Stimulated activated CD8-positive, alpha-beta memory T cell treated with anti-CD3 and anti-CD28 coated beads, Interleukin-12 subunit alpha, Interleukin-12 subunit beta, amount 100 ng/mL, for 24 hours (primary cell): ENCODE data around the gene ATIC.
"Not testable (repeated sequence)": the region's sequence is repeated elsewhere in the genome, so short reads cannot be mapped to it uniquely, and the experiment has no call there.

ENCODE experiments used
- DNase-seq: peaks from one replicate; pipeline ENCODE4 v3.0.0-alpha.2; 2020; ENCODE audit errors: extremely low read depth

Gene ATIC

GRCh38 chr2:215315301-215315700 lies 3.4 kb downstream of the ATIC start:
- DNase-seq: no peak

GRCh38 chr2:215316336-215316735 lies 4.5 kb downstream of the ATIC start:
- DNase-seq: no peak

GRCh38 chr2:215319500-215319899 lies 7.6 kb downstream of the ATIC start:
- DNase-seq: no peak

GRCh38 chr2:215320102-215320501 lies 8.2 kb downstream of the ATIC start:
- DNase-seq: no peak

GRCh38 chr2:215320679-215321078 lies 8.8 kb downstream of the ATIC start:
- no peak for DNase-seq

DNA sequence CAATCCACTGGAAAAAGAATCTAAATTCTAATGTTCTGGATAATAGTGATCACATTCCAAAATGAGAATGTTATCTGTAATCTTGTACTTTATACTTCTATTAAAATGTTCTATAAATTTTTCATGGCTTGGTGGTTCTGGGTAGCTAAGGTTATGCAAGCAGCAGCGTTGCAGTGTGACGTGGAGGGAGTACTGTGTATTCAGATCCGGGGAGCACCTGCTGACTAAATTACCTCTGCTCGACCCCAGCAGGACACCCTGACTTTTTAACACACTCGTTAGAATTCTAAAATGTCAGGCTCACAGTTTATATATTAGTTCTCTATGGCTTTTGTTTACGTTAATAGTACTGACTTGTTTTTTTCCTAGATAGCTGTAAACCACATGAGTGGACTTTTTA lies 13.0 kb downstream of the ATIC start:
- DNase-seq: no peak

DNA sequence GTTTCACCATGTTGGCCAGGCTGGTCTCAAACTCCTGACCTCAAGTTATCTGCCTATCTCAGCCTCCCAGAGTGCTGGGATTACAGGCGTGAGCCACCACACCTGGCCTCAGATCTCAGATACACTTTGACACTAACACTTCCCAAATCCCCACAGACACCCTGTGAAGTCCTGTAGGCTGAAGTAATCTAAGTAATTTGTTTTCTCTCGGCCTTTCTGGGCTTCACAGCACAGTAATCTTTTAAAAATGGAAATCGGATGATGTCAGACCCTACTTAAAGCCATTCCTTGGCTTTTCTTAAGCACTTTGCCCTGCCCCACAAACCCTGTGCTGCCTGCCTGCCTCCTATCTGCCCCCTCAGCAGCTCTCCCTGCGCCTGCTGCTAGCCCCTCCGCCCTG lies 16.2 kb downstream of the ATIC start:
- no peak for DNase-seq

- DNase-seq: no peak
Observed at GRCh38 chr2:215332872-215333595, 21.2 kb downstream of the ATIC start.

- no peak for DNase-seq
Observed at GRCh38 chr2:215338883-215339679, 27.2 kb downstream of the ATIC start.

DNA sequence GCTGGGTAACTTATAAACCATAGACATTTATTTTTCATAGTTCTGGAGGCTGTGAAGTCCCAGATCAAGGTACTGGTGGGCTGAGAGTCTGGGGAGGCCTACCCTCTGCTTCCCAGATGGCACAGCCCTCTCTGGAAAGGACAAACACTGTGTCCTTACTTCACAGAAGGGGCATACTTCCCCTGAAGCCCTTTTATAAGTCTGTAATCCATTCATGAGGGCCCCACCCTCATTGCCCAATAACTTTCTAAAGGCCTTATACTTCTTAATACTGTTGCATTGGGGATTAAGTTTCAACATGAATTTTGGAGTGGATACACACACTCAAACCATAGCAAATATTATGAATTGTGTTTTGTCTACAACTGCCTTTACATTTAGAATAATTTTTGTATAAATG lies 36.0 kb downstream of the ATIC start:
- no peak for DNase-seq

DNA sequence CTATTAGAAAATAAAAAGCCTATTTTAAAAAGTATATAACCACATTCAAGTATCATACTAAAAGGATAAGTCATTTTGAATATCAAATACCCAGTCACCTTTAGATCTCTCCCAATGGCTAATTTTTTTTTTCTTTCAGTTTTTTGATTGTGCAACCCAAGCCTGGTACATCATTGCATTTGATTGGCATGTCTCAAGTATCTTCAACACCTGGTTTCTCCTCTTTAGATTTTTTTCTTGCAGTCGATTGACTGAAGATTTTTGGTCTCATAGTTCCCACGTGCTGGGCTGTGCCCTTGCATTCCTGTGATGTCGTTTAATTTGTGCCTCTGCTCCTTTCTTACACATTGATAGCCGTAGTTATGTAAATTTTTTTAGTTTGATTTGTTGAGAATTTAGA lies 40.7 kb downstream of the ATIC start:
- DNase-seq: no peak

GRCh38 chr2:215354771-215355695 lies 43.2 kb downstream of the ATIC start:
- no peak for DNase-seq

DNA sequence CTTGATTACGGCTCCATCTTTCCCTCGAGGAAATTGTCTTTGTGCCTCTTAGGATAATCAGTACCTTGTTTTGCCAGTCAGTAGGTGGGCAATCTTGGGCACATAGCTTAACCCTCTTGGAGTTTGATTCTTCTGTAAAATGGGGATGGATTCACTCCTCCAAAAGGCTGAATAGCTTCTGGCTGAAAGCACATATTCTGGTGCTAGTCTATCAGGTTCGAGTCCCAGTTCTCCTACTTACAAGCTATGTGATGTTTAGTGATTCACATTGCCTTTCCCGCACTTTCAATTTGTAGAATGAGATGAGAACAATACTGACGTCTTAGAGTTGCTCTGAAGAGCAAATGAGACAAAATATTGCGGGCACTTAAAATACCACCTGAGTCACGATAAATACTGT lies 43.9 kb downstream of the ATIC start:
- no peak for DNase-seq

DNA sequence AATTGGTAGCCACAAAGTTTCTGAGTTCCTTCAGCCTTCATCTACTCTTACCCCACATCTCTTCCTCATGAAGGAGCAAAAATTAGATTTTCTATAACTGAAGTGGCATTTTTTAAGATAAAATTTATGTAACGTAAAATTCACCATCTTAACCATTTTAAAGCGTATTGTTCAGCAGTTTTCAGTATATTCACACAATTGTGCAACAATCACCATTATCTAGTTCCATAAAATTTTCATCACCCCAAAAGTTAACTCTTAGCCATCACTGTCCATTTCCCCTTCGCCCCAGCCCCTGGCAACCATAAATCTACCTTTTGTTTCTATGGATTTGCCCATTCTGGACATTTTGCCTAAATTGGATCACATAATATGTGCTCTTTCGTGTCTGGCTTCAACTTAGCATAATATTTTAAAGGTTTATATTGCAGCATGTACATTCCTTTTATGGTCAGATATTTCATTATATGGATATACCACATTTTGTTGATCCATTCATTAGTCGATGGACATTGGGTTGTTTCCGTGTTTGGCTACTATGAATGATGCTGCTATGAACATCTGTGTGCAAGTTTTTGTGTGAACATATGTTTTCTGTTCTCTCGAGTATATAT lies 44.6 kb downstream of the ATIC start:
- DNase-seq: no peak

GRCh38 chr2:215356948-215357461 lies 45.1 kb downstream of the ATIC start:
- no peak for DNase-seq

DNA sequence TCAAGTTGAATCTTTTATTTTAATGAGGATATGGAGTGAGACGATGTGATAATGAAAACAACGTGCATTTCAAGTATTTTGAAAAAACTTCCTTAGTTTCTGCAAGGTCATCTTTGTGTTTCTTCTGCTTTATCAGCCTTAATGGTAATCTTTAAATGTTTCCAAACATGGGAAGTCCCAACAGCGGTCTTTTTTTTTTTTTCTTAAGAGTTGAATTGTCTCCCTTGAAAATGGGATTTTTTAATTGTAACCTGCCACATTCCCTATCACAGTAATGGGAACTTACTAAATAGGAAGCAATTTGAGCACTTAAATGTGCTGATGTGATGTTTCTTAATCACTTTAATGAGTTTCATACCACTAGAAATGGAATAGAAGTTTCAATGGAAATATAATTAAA lies 45.8 kb downstream of the ATIC start:
- DNase-seq: no peak

- DNase-seq: no peak
Observed at GRCh38 chr2:215358312-215358845, 46.5 kb downstream of the ATIC start.

DNA sequence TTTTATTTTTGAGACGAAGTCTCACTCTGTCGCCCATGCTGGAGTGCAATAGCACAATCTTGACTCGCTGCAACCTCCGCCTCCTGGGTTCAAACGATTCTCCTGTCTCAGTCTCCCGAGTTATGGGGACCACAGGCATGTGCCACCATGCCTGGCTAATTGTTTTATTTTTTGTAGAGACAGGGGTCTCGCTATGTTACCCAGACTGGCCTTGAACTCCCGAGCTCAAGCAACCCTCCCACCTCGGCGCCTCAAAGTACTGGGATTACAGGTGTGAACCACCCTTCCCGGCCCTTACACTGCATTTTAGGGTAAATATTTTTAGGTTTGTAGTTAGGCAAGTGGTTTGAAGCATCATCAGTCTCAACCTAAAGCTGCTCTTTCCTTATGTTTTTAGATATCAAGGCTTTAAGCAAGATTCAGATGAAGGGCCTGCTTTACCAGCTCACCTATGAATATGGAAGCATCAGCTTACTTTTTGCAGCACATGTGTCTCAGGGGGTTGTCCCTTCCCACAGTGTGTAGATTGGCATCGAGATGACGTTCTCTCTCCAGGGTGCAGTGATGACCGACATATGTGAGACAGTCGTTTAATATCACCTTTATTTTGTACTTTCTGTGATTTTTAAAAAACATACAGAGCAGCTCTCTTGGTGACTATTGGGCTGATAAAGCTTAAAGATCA lies 47.2 kb downstream of the ATIC start:
- no peak for DNase-seq

- no peak for DNase-seq
Observed at GRCh38 chr2:215359576-215359922, 47.7 kb downstream of the ATIC start.

DNA sequence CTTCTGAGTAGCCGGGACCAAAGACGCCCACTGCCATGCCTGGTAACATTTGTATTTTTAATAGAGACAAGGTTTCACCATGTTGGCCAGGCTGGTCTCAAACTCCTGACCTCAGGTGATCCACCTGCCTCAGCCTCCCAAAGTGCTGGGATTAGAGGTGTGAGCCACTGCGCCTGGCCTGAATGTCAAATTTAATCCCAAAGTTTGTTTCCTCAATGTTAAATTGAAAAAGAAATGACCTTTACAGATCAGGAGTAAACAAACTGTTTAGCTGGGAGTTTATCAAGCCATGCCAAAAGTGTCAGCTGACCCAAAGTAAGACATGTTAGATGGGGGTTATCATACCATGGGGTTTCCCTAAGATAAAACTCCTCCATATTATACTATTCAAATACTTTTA lies 48.2 kb downstream of the ATIC start:
- not testable (repeated sequence) for DNase-seq

GRCh38 chr2:215360596-215360995 lies 48.7 kb downstream of the ATIC start:
- DNase-seq: no peak
